Brain microvascular endothelial cell (primary cell): ENCODE results near the gene ANKRD65.

Source experiments
- DNase-seq: peaks from one replicate; pipeline ENCODE4 v3.0.0-alpha.2; 2020
- H3K27ac ChIP-seq: fragments of 250-450 bp; sonication (Bioruptor Pico); 2 replicates; pipeline ENCODE4 v1.5.1; 2020; ENCODE audit warnings: mild to moderate bottlenecking, moderate library complexity
- H3K27me3 ChIP-seq: fragments of 250-450 bp; sonication (Bioruptor Pico); replicated peaks from 2 replicates; pipeline ENCODE4 v1.5.1; 2020; ENCODE audit warnings: mild to moderate bottlenecking
- H3K36me3 ChIP-seq: fragments of 250-450 bp; sonication (Bioruptor Pico); replicated peaks from 2 replicates; pipeline ENCODE4 v1.5.1; 2020; ENCODE audit warnings: mild to moderate bottlenecking
- H3K4me3 ChIP-seq: 2 replicates; pipeline ENCODE4 v1.5.1; 2011; ENCODE audit warnings: low read depth, mild to moderate bottlenecking, control low read depth, low read length, moderate library complexity
- CTCF ChIP-seq: IDR thresholded peaks from 2 replicates; pipeline ENCODE4 v1.5.1; 2011; ENCODE audit warnings: low read depth, mild to moderate bottlenecking, moderate library complexity, low read length, control low read depth, inconsistent platforms; ENCODE audit errors: missing control alignments
- in situ Hi-C: cut with HindIII; loops from 2 replicates; pipeline ENCODE4 v1.10.0; 2017; ENCODE audit warnings: low sequenced_read_pairs, low pct_ligation_motif_present

Gene ANKRD65

GRCh38 chr1:1402072-1402900 lies 18.8 kb downstream of the ANKRD65 start:
- Histone ChIP-seq H3K4me3 (no peak overlapping the region), H3K27ac (no peak overlapping the region), H3K36me3 (peaks cover 38% of the 10 kb centered on the region), H3K27me3 (no peaks in the 10 kb centered on the region)
- DNase-seq = peak; percentile 46
- in situ Hi-C loops = no loop called here
- TF ChIP-seq CTCF = peak; percentile 84

- in situ Hi-C loops = no loop called here
- peaks cover 37% of the 10 kb centered on the region for H3K36me3 ChIP-seq
- H3K27ac ChIP-seq = no peak overlapping the region
- H3K4me3 ChIP-seq = no peak overlapping the region
- H3K27me3 ChIP-seq = no peaks in the 10 kb centered on the region
- no peak for DNase-seq
- TF ChIP-seq CTCF = no peak
Observed at GRCh38 chr1:1401457-1402010, 19.5 kb downstream of the ANKRD65 start.

- no peaks in the 10 kb centered on the region for H3K27me3 ChIP-seq
- H3K4me3 ChIP-seq = peak overlapping the region; percentile 97
- DNase-seq = no peak
- no peak for TF ChIP-seq CTCF
- in situ Hi-C loops = no loop called here
- peaks cover 38% of the 10 kb centered on the region for H3K36me3 ChIP-seq
- no peak overlapping the region for H3K27ac ChIP-seq
Observed at GRCh38 chr1:1400576-1401456, 20.3 kb downstream of the ANKRD65 start.

- H3K27me3 ChIP-seq = no peaks in the 10 kb centered on the region
- no peak for DNase-seq
- peak overlapping the region; percentile 64 for H3K27ac ChIP-seq
- in situ Hi-C loops = no loop called here
- peaks cover 39% of the 10 kb centered on the region for H3K36me3 ChIP-seq
- TF ChIP-seq CTCF = no peak
- H3K4me3 ChIP-seq = peak overlapping the region; percentile 97
Observed at GRCh38 chr1:1399872-1400575, 21.1 kb downstream of the ANKRD65 start.

- no peaks in the 10 kb centered on the region for H3K27me3 ChIP-seq
- H3K36me3 ChIP-seq = peaks cover 36% of the 10 kb centered on the region
- peak; percentile 97 for DNase-seq
- H3K4me3 ChIP-seq = peak within 1 kb of the TSS; percentile 97
- TF ChIP-seq CTCF = peak; percentile 70
- H3K27ac ChIP-seq = peak within 1 kb of the TSS; percentile 64
- in situ Hi-C loops = no loop called here
Observed at GRCh38 chr1:1399187-1399871, 21.7 kb downstream of the ANKRD65 start, which contains the start of gene CCNL2. TSS of gene CCNL2 (minus strand) at chr1:1399335. CDS start at chr1:1399306, 29 bp downstream.
